GM18507 (cell line): Measurements from ENCODE around the gene MTUS2.

Experiments
- DNase-seq: peaks from one replicate; pipeline ENCODE4 v3.0.0; 2011; ENCODE audit warnings: low read depth; ENCODE audit not compliant: insufficient read length; ENCODE audit errors: extremely low spot score
- FAIRE-seq: peaks from 2 replicates; lab custom pipeline; 2011; peaks lifted over from hg19 to GRCh38; lab: Jason Lieb, UNC

The MTUS2 gene

GRCh38 chr13:29540799-29541198 is 720.7 kb downstream of the MTUS2 start:
- FAIRE-seq: no peak
- DNase-seq: no peak

GRCh38 chr13:29541400-29541799 is 721.3 kb downstream of the MTUS2 start:
- no peak for DNase-seq
- FAIRE-seq: peak; percentile 12

GRCh38 chr13:29542381-29542780 is 722.2 kb downstream of the MTUS2 start:
- FAIRE-seq: no peak
- no peak for DNase-seq

- DNase-seq: peak; percentile 69
- FAIRE-seq: peak; percentile 83
Observed at GRCh38 chr13:29543230-29544215, 723.4 kb downstream of the MTUS2 start.

GRCh38 chr13:29545988-29546387 is 725.8 kb downstream of the MTUS2 start:
- DNase-seq: no peak
- no peak for FAIRE-seq

GRCh38 chr13:29546662-29547061 is 726.5 kb downstream of the MTUS2 start:
- DNase-seq: no peak

GRCh38 chr13:29547153-29547552 is 727.0 kb downstream of the MTUS2 start:
- FAIRE-seq (no peak), DNase-seq (no peak)

More at GRCh38 chr13:29546662-29547061, 726.5 kb downstream of the MTUS2 start:
- FAIRE-seq: no peak

GRCh38 chr13:29548722-29549121 is 728.6 kb downstream of the MTUS2 start:
- DNase-seq (no peak), FAIRE-seq (no peak)

GRCh38 chr13:29550430-29550988 is 730.4 kb downstream of the MTUS2 start:
- DNase-seq: no peak
- FAIRE-seq: no peak

GRCh38 chr13:29551214-29551613 is 731.1 kb downstream of the MTUS2 start:
- DNase-seq: no peak
- FAIRE-seq: no peak
